Naive B cell (primary cell): Measurements from ENCODE around the gene SLC45A1. TPM values are rescaled to one million over a fixed set of nuclear protein-coding genes. Genes with fewer than 3 reads are reported as not detected.
"Not testable (repeated sequence)": the region's sequence is repeated elsewhere in the genome, so short reads cannot be mapped to it uniquely, and the experiment has no call there.

ENCODE experiments used
- ATAC-seq, 2 donors: fragments of 150-1000 bp; cut with Tn5 transposase; 2 replicates each; pipeline ENCODE4 v1.10.0; 2021; ENCODE audit warnings: low read depth in 2 of 2, mild to moderate bottlenecking in 2 of 2, moderate library complexity in 2 of 2
- DNase-seq: peaks from one replicate; pipeline ENCODE4 v3.0.0; 2022
- H3K27ac Mint-ChIP-seq, 6 donors: one replicate each; pipeline ENCODE4 v1.8.0; 2020 to 2022; ENCODE audit warnings: mild to moderate bottlenecking in 6 of 6, mixed read lengths in 6 of 6, moderate library complexity in 5 of 6, inconsistent platforms in 2 of 6
- H3K27me3 Mint-ChIP-seq, 3 donors: one replicate each; pipeline ENCODE4 v1.8.0; 2021 to 2022; ENCODE audit warnings: mixed read lengths in 3 of 3, mild to moderate bottlenecking in 1 of 3
- H3K36me3 Mint-ChIP-seq, 2 donors: one replicate each; pipeline ENCODE4 v1.8.0; 2020 to 2022; ENCODE audit warnings: mixed read lengths in 2 of 2, inconsistent platforms in 1 of 2, mild to moderate bottlenecking in 1 of 2
- H3K4me1 Mint-ChIP-seq, 3 donors: one replicate each; pipeline ENCODE4 v1.8.0; 2020 to 2022; ENCODE audit warnings: mixed read lengths in 3 of 3, inconsistent platforms in 1 of 3, mild to moderate bottlenecking in 1 of 3, moderate library complexity in 1 of 3
- H3K4me3 Mint-ChIP-seq, 8 donors: one replicate each; pipeline ENCODE4 v1.8.0; 2020 to 2022; ENCODE audit warnings: mild to moderate bottlenecking in 8 of 8, mixed read lengths in 8 of 8, moderate library complexity in 8 of 8, inconsistent platforms in 2 of 8
- H3K9me3 Mint-ChIP-seq, 7 donors: one replicate each; pipeline ENCODE4 v1.8.0; 2020 to 2022; ENCODE audit warnings: mixed read lengths in 7 of 7, mild to moderate bottlenecking in 5 of 7, inconsistent platforms in 2 of 7, moderate library complexity in 1 of 7
- polyA plus RNA-seq, 6 donors: library from polyadenylated mRNA; unstranded; fragments of 300-500 nt; fragmentation: Illumina TruSeq; gene quantifications; one replicate each; pipeline ENCODE4 v1.2.3, GENCODE V29; 2021; ENCODE audit warnings: low read depth in 6 of 6

Gene SLC45A1
- under 1 TPM in 3 of 6 donors, not detected in 3; 0.09 to 0.26 (median 0.24) TPM for polyA plus RNA-seq

GRCh38 chr1:8317647-8318381 is at the start of gene SLC45A1:
Gene SLC45A1, plus strand, starts transcription at chr1:8318114. Its CDS starts 6,216 bp downstream, at chr1:8324330.
- Mint-ChIP-seq H3K27me3 (peaks cover 44 to 73% (median 60%) of the 10 kb centered on the region in 3 donors), H3K36me3 (no peaks in the 10 kb centered on the region), H3K4me3 (peak within 1 kb of the TSS; percentile 79 to 93 (median 88)), H3K4me1 (peaks cover 11 to 17% (median 16%) of the 10 kb centered on the region in 3 donors), H3K27ac (peak within 1 kb of the TSS in 4 of 6 donors; percentile 36 to 96 (median 76)), H3K9me3 (peaks cover 0 to 5% (median 0%) of the 10 kb centered on the region in 7 donors)
- DNase-seq (peak; percentile 66), ATAC-seq (peak; percentile 89 to 91)

- Mint-ChIP-seq H3K4me1 (peaks cover 0 to 4% (median 0%) of the 10 kb centered on the region in 3 donors), H3K27ac (no peak overlapping the region), H3K4me3 (no peak overlapping the region), H3K9me3 (peaks cover 0 to 5% (median 0%) of the 10 kb centered on the region in 7 donors), H3K27me3 (peaks cover 18 to 32% (median 25%) of the 10 kb centered on the region in 3 donors), H3K36me3 (no peaks in the 10 kb centered on the region)
- ATAC-seq (no peak), DNase-seq (no peak)
Measured at GRCh38 chr1:8273036-8273435, 44.9 kb upstream of the SLC45A1 start.

GRCh38 chr1:8274352-8274751 is 43.6 kb upstream of the SLC45A1 start:
- ATAC-seq (no peak), DNase-seq (no peak)
- Mint-ChIP-seq H3K9me3 (peaks cover 0 to 5% (median 0%) of the 10 kb centered on the region in 7 donors), H3K27me3 (peaks cover 16 to 35% (median 26%) of the 10 kb centered on the region in 3 donors), H3K4me3 (no peak overlapping the region), H3K36me3 (no peaks in the 10 kb centered on the region), H3K4me1 (peaks cover 0 to 4% (median 0%) of the 10 kb centered on the region in 3 donors), H3K27ac (no peak overlapping the region)

- Mint-ChIP-seq H3K36me3 (no peaks in the 10 kb centered on the region), H3K9me3 (peaks cover 0 to 11% (median 0%) of the 10 kb centered on the region in 7 donors), H3K27ac (no peak overlapping the region), H3K27me3 (peaks cover 14 to 22% (median 16%) of the 10 kb centered on the region in 3 donors), H3K4me1 (peaks cover 0 to 4% (median 0%) of the 10 kb centered on the region in 3 donors), H3K4me3 (no peak overlapping the region)
- no peak for DNase-seq
- no peak for ATAC-seq
Measured at GRCh38 chr1:8276173-8276914, 41.6 kb upstream of the SLC45A1 start.

- Mint-ChIP-seq H3K4me3 (peak overlapping the region in 1 of 8 donors; percentile 37), H3K4me1 (peaks cover 0 to 4% (median 1%) of the 10 kb centered on the region in 3 donors), H3K27ac (no peak overlapping the region), H3K36me3 (no peaks in the 10 kb centered on the region), H3K27me3 (peaks cover 19 to 26% (median 21%) of the 10 kb centered on the region in 3 donors), H3K9me3 (peaks cover 0 to 11% (median 0%) of the 10 kb centered on the region in 7 donors)
- no peak for ATAC-seq
- no peak for DNase-seq
Measured at GRCh38 chr1:8276932-8277331, 41.0 kb upstream of the SLC45A1 start.

GRCh38 chr1:8278677-8279076 is 39.2 kb upstream of the SLC45A1 start:
- not testable (repeated sequence) for H3K4me3 Mint-ChIP-seq, H3K27ac Mint-ChIP-seq, H3K36me3 Mint-ChIP-seq, H3K9me3 Mint-ChIP-seq, DNase-seq, ATAC-seq
- Mint-ChIP-seq H3K27me3 (peaks cover 26 to 42% (median 35%) of the 10 kb centered on the region in 3 donors), H3K4me1 (peaks cover 9 to 11% (median 10%) of the 10 kb centered on the region in 3 donors)

- peak overlapping the region in 2 of 6 donors; percentile 53 to 69 for H3K27ac Mint-ChIP-seq
- no peak for DNase-seq
- no peaks in the 10 kb centered on the region for H3K36me3 Mint-ChIP-seq
- H3K9me3 Mint-ChIP-seq, result peaks cover 0 to 6% (median 0%) of the 10 kb centered on the region in 7 donors
- peak overlapping the region in 1 of 8 donors; percentile 74 for H3K4me3 Mint-ChIP-seq
- peaks cover 20 to 51% (median 37%) of the 10 kb centered on the region in 3 donors for H3K27me3 Mint-ChIP-seq
- no peak for ATAC-seq
- peaks cover 9 to 10% (median 9%) of the 10 kb centered on the region in 3 donors for H3K4me1 Mint-ChIP-seq
Measured at GRCh38 chr1:8281843-8282509, 35.9 kb upstream of the SLC45A1 start.

GRCh38 chr1:8283058-8283884 is 34.6 kb upstream of the SLC45A1 start:
- no peak for DNase-seq
- ATAC-seq, result peak in 1 of 2 donors; percentile 35
- H3K4me1 Mint-ChIP-seq, result peaks cover 7 to 10% (median 9%) of the 10 kb centered on the region in 3 donors
- H3K27me3 Mint-ChIP-seq, result peaks cover 20 to 51% (median 34%) of the 10 kb centered on the region in 3 donors
- peak overlapping the region in 1 of 8 donors; percentile 20 for H3K4me3 Mint-ChIP-seq
- peaks cover 0 to 6% (median 0%) of the 10 kb centered on the region in 7 donors for H3K9me3 Mint-ChIP-seq
- H3K36me3 Mint-ChIP-seq, result no peaks in the 10 kb centered on the region
- H3K27ac Mint-ChIP-seq, result no peak overlapping the region

- H3K36me3 Mint-ChIP-seq, result no peaks in the 10 kb centered on the region
- no peak for ATAC-seq
- peaks cover 0 to 6% (median 0%) of the 10 kb centered on the region in 7 donors for H3K9me3 Mint-ChIP-seq
- no peak for DNase-seq
- no peak overlapping the region for H3K4me3 Mint-ChIP-seq
- H3K27ac Mint-ChIP-seq, result no peak overlapping the region
- peaks cover 7 to 10% (median 9%) of the 10 kb centered on the region in 3 donors for H3K4me1 Mint-ChIP-seq
- H3K27me3 Mint-ChIP-seq, result peaks cover 20 to 46% (median 29%) of the 10 kb centered on the region in 3 donors
Measured at GRCh38 chr1:8284127-8284526, 33.8 kb upstream of the SLC45A1 start.

GRCh38 chr1:8285103-8285502 is 32.8 kb upstream of the SLC45A1 start:
- H3K27ac Mint-ChIP-seq, result peak overlapping the region in 1 of 6 donors; percentile 10
- H3K36me3 Mint-ChIP-seq, result no peaks in the 10 kb centered on the region
- no peak for ATAC-seq
- DNase-seq, result no peak
- no peak overlapping the region for H3K4me3 Mint-ChIP-seq
- H3K4me1 Mint-ChIP-seq, result peaks cover 7 to 10% (median 9%) of the 10 kb centered on the region in 3 donors
- peaks cover 0 to 6% (median 0%) of the 10 kb centered on the region in 7 donors for H3K9me3 Mint-ChIP-seq
- peaks cover 20 to 46% (median 29%) of the 10 kb centered on the region in 3 donors for H3K27me3 Mint-ChIP-seq

GRCh38 chr1:8285965-8286364 is 31.9 kb upstream of the SLC45A1 start:
- H3K36me3 Mint-ChIP-seq, result no peaks in the 10 kb centered on the region
- peaks cover 7 to 10% (median 9%) of the 10 kb centered on the region in 3 donors for H3K4me1 Mint-ChIP-seq

GRCh38 chr1:8293118-8293517 is 24.8 kb upstream of the SLC45A1 start:
- peaks cover 11 to 23% (median 15%) of the 10 kb centered on the region in 3 donors for H3K27me3 Mint-ChIP-seq
- H3K27ac Mint-ChIP-seq, result no peak overlapping the region
- no peaks in the 10 kb centered on the region for H3K4me1 Mint-ChIP-seq
- no peak overlapping the region for H3K4me3 Mint-ChIP-seq
- no peaks in the 10 kb centered on the region for H3K9me3 Mint-ChIP-seq
- ATAC-seq (no peak), DNase-seq (no peak)
- H3K36me3 Mint-ChIP-seq, result no peaks in the 10 kb centered on the region

More at GRCh38 chr1:8285965-8286364, 31.9 kb upstream of the SLC45A1 start:
- Mint-ChIP-seq H3K9me3 (peaks cover 0 to 3% (median 0%) of the 10 kb centered on the region in 7 donors), H3K4me3 (no peak overlapping the region), H3K27ac (no peak overlapping the region), H3K27me3 (peaks cover 21 to 42% (median 26%) of the 10 kb centered on the region in 3 donors)
- ATAC-seq, result no peak
- no peak for DNase-seq
